H1 (cell line): Measurements from ENCODE around the gene RDH5.

Experiments used
- CBX5 ChIP-seq: fragments of 300-800, 300-1000 bp; sonication (generic); IDR thresholded peaks from 2 replicates; pipeline ENCODE4 v1.7.1; 2016; ENCODE audit warnings: antibody characterized with exemption, low read length, low read depth
- CHD2 ChIP-seq: IDR thresholded peaks from 2 replicates; pipeline ENCODE4 v1.6.1; 2012; ENCODE audit warnings: low read length, improper control_type of control experiment
- CREB1 ChIP-seq: IDR thresholded peaks from 2 replicates; pipeline ENCODE4 v1.6.1; 2012; ENCODE audit warnings: inconsistent platforms
- EZH2 ChIP-seq: fragments of 200-600 bp; sonication (generic); IDR thresholded peaks from 2 replicates; pipeline ENCODE4 v1.7.1; 2012; ENCODE audit warnings: low read depth, mild to moderate bottlenecking, moderate library complexity, low read length, inconsistent platforms; ENCODE audit not compliant: severe bottlenecking
- HDAC2 ChIP-seq, 2 experiments: fragments of 300-600 bp in 1 of 2; sonication (generic) in 1 of 2; IDR thresholded peaks; 2 replicates each; pipeline ENCODE4 v1.6.1; 2011 to 2012; ENCODE audit warnings: low read depth in 2 of 2, low read length in 2 of 2, mild to moderate bottlenecking in 2 of 2, moderate library complexity in 2 of 2, borderline replicate concordance in 1 of 2, inconsistent platforms in 1 of 2
- KDM5A ChIP-seq: fragments of 200-600 bp; IDR thresholded peaks from 2 replicates; pipeline ENCODE4 v1.7.1; 2012; ENCODE audit warnings: mild to moderate bottlenecking, low read length, inconsistent platforms, mixed read lengths
- POLR2A ChIP-seq, 2 experiments: IDR thresholded peaks; 1 replicate in 1 of 2; 2 replicates in 1 of 2; pipeline ENCODE4 v1.6.1; 2011; ENCODE audit warnings: low read depth in 2 of 2, low read length in 2 of 2, mild to moderate bottlenecking in 2 of 2; ENCODE audit errors: control extremely low read depth in 1 of 2
- POLR2AphosphoS5 ChIP-seq: IDR thresholded peaks from 2 replicates; pipeline ENCODE4 v1.6.1; 2011; ENCODE audit warnings: low read depth, low read length
- RAD21 ChIP-seq, 2 experiments: IDR thresholded peaks in 1 of 2; conservative IDR thresholded peaks in 1 of 2; 2 replicates each; pipeline ENCODE4 v1.6.1; 2011; ENCODE audit warnings: low read depth in 2 of 2, low read length in 2 of 2, improper control_type of control experiment in 1 of 2, inconsistent platforms in 1 of 2, mild to moderate bottlenecking in 1 of 2, moderate library complexity in 1 of 2
- SP1 ChIP-seq: IDR thresholded peaks from 2 replicates; pipeline ENCODE4 v1.6.1; 2011; ENCODE audit warnings: low read depth, low read length
- SUZ12 ChIP-seq: fragments of 200-600 bp; sonication (generic); IDR thresholded peaks from 2 replicates; pipeline ENCODE4 v1.6.1; 2012; ENCODE audit warnings: mild to moderate bottlenecking, inconsistent platforms, low read length, moderate library complexity, mixed read lengths
- YY1 ChIP-seq: IDR thresholded peaks from 2 replicates; pipeline ENCODE4 v1.6.1; 2011; ENCODE audit warnings: low read depth, mild to moderate bottlenecking, low read length
- TF ChIP-seq, protein P1 (sequence below), 3 experiments: IDR thresholded peaks; 1 replicate in 2 of 3; 2 replicates in 1 of 3; pipeline versions ENCODE4 v1.5.1 to v1.6.1; 2011; ENCODE audit warnings: low read length in 3 of 3, mild to moderate bottlenecking in 3 of 3, inconsistent platforms in 2 of 3, low read depth in 1 of 3, moderate library complexity in 1 of 3; ENCODE audit not compliant: insufficient read depth in 1 of 3; ENCODE audit errors: control extremely low read depth in 1 of 3
- TF ChIP-seq, protein P2 (sequence below): IDR thresholded peaks from 2 replicates; pipeline ENCODE4 v1.6.1; 2012; ENCODE audit warnings: inconsistent platforms

- TF ChIP-seq, protein P1, sequence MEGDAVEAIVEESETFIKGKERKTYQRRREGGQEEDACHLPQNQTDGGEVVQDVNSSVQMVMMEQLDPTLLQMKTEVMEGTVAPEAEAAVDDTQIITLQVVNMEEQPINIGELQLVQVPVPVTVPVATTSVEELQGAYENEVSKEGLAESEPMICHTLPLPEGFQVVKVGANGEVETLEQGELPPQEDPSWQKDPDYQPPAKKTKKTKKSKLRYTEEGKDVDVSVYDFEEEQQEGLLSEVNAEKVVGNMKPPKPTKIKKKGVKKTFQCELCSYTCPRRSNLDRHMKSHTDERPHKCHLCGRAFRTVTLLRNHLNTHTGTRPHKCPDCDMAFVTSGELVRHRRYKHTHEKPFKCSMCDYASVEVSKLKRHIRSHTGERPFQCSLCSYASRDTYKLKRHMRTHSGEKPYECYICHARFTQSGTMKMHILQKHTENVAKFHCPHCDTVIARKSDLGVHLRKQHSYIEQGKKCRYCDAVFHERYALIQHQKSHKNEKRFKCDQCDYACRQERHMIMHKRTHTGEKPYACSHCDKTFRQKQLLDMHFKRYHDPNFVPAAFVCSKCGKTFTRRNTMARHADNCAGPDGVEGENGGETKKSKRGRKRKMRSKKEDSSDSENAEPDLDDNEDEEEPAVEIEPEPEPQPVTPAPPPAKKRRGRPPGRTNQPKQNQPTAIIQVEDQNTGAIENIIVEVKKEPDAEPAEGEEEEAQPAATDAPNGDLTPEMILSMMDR (IDR thresholded peaks at IDR 0.05; ENCODE audit: control extremely low read depth in 1 of 3, insufficient read depth in 1 of 3, low read depth in 1 of 3, low read length in 3 of 3), result no peak
- no peak for TF ChIP-seq CREB1
- TF ChIP-seq, protein P2, sequence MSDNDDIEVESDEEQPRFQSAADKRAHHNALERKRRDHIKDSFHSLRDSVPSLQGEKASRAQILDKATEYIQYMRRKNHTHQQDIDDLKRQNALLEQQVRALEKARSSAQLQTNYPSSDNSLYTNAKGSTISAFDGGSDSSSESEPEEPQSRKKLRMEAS, result no peak
- no peak for TF ChIP-seq POLR2A (IDR thresholded peaks at IDR 0.05; ENCODE audit: control extremely low read depth in 1 of 2, low read depth in 2 of 2, low read length in 2 of 2)
- no peak for TF ChIP-seq RAD21 (IDR thresholded peaks at IDR 0.05 in 1 of 2, conservative IDR thresholded peaks at IDR 0.05 in 1 of 2; ENCODE audit: low read depth in 2 of 2, low read length in 2 of 2)
- TF ChIP-seq POLR2AphosphoS5, result no peak
- TF ChIP-seq KDM5A, result no peak
- no peak for TF ChIP-seq CHD2
- no peak for TF ChIP-seq HDAC2 (IDR thresholded peaks at IDR 0.05; ENCODE audit: borderline replicate concordance in 1 of 2, low read depth in 2 of 2, low read length in 2 of 2)
- no peak for TF ChIP-seq YY1
- TF ChIP-seq EZH2, result no peak
- TF ChIP-seq SUZ12, result no peak
- no peak for TF ChIP-seq CBX5
- TF ChIP-seq SP1, result no peak
Measured at GRCh38 chr12:55684761-55685370, 35.3 kb upstream of the RDH5 start.
